Activated CD4-positive, alpha-beta T cell treated with anti-CD3 and anti-CD28 coated beads for 36 hours (primary cell): Measurements from ENCODE around the gene ALAD. TPM values are rescaled to one million over a fixed set of nuclear protein-coding genes. Genes with fewer than 3 reads are reported as not detected.
A peak's percentile ranks its signal among the peaks of the same experiment; 100 is the strongest.

ENCODE experiments used
- ATAC-seq: fragments of 200-7000 bp; cut with Tn5 transposase; one replicate; pipeline ENCODE4 v1.10.0; 2021; ENCODE audit warnings: mild to moderate bottlenecking, moderate library complexity
- CTCF ChIA-PET: fragments of 350-600 bp; sonication (Branson Sonifier 250); formaldehyde crosslinking; loops from one replicate; lab custom pipeline; 2021; ENCODE audit warnings: antibody characterized with exemption; lab: Charles Lee
- POLR2A ChIA-PET: fragments of 350-600 bp; sonication (Branson Sonifier 250); formaldehyde crosslinking; loops from one replicate; lab custom pipeline; 2021; ENCODE audit warnings: antibody characterized with exemption, inconsistent platforms; lab: Charles Lee
- DNase-seq: peaks from one replicate; pipeline ENCODE4 v3.0.0-alpha.2; 2020
- H3K27ac Mint-ChIP-seq: one replicate; pipeline ENCODE4 v1.8.0; 2021; ENCODE audit warnings: mixed read lengths
- H3K27me3 Mint-ChIP-seq: one replicate; pipeline ENCODE4 v1.8.0; 2021; ENCODE audit warnings: mixed read lengths
- H3K36me3 Mint-ChIP-seq: one replicate; pipeline ENCODE4 v1.8.0; 2021; ENCODE audit warnings: low read depth, mixed read lengths
- H3K4me1 Mint-ChIP-seq: one replicate; pipeline ENCODE4 v1.8.0; 2021; ENCODE audit warnings: mixed read lengths
- H3K4me3 Mint-ChIP-seq: one replicate; pipeline ENCODE4 v1.8.0; 2021; ENCODE audit warnings: mild to moderate bottlenecking, moderate library complexity, mixed read lengths
- H3K9me3 Mint-ChIP-seq: one replicate; pipeline ENCODE4 v1.8.0; 2021; ENCODE audit warnings: low read depth, mixed read lengths
- intact Hi-C, 2 experiments: fragments of 100-400 bp; cut with DNase I in 1 of 2; cut with micrococcal nuclease in 1 of 2; formaldehyde crosslinking; loops; one replicate each; pipeline versions ENCODE4 v1.14.2 to v1.15.1; 2022 to 2024; cut with DNase I, micrococcal nuclease
- total RNA-seq, 2 experiments: library from RNA; stranded (reverse); gene quantifications; one replicate each; pipeline ENCODE4 v1.2.3, GENCODE V29; 2021

The ALAD gene
- total RNA-seq, 2 experiments from 2014 or later: 20.2 to 30.1 TPM

DNA sequence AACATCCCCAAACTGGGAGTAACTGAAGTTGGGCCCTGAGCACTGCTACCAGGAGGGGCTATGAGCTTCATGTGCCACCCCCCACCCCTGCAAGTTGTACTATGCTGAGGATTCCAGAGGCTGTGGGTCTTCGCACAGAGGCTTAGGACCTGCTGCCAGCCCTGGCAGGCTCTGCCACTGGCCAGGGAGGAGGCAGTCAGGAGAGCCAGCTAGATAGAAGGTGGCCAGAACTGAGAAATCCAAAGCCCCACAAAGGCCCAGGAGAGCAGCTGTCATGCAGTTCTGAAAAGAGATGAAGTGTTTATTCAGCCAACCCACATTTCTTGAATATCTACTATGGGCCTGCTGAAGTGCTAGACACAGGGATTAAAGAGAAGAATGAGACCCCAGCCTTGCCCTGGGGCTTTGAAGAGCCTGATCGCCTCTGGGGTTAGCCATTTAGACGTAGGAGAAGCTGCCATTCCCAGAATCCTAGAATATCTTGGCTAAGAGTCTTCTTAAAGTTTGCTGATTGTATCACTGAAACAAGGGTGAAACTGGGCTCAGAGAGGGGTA is 1.4 kb downstream of the ALAD start:
- ChIA-PET POLR2A (interaction anchor here (1.3 to 2.5 kb wide), 2 partner anchors 10 to 13 kb away, joined by 3 to 13 read pairs; partner anchors contain the start of genes C9orf43 and POLE3), CTCF (interaction anchor here (0.6 to 4.5 kb wide), 9 partner anchors 11 to 256 kb away, joined by 3 to 38 read pairs (median 5); partner anchors contain the start of genes C9orf43, CDC26, HDHD3 and POLE3)
- DNase-seq: no peak
- intact Hi-C loops: loop anchor here in 1 of 2 experiments (2.0 kb wide), 3 partner anchors 91 to 259 kb away; partner anchors contain the start of gene SLC31A2
- Mint-ChIP-seq H3K27me3 (no peaks in the 10 kb centered on the region), H3K9me3 (no peaks in the 10 kb centered on the region), H3K36me3 (no peaks in the 10 kb centered on the region), H3K4me3 (peak overlapping the region; percentile 86), H3K27ac (no peak overlapping the region), H3K4me1 (peaks cover 19% of the 10 kb centered on the region)
- no peak for ATAC-seq

DNA sequence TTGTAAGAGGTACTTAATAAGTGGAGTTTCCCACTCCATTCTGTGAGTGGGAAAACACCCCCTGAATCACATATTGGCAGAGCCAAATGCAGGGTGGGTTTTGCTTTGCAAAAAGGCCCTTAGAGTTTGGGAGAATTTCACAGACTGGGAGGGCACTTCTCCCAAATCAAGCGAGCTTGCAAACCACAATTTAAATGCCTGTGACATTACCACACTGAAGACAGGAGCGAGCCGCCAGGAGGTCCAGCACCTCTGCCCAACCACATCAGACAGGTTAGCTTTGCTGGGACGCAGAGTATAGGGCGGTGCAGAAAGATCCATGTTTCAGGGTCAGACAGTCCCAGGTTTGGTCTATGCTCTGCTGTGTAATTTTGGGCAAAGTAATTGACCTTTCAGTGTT is 2.3 kb downstream of the ALAD start:
- Mint-ChIP-seq H3K27me3 (no peaks in the 10 kb centered on the region), H3K9me3 (no peaks in the 10 kb centered on the region), H3K27ac (no peak overlapping the region), H3K36me3 (no peaks in the 10 kb centered on the region), H3K4me1 (peaks cover 19% of the 10 kb centered on the region), H3K4me3 (no peak overlapping the region)
- POLR2A ChIA-PET: interaction anchor here (0.6 to 1.3 kb wide), 2 partner anchors 13 to 14 kb away, joined by 3 to 7 read pairs; no protein-coding TSS in a partner anchor
- DNase-seq: no peak
- ATAC-seq: no peak
- CTCF ChIA-PET: interaction anchor here (0.6 to 4.5 kb wide), 6 partner anchors 12 to 257 kb away, joined by 3 to 38 read pairs (median 4); partner anchors contain the start of genes C9orf43 and POLE3
- intact Hi-C loops: no loop called here

DNA sequence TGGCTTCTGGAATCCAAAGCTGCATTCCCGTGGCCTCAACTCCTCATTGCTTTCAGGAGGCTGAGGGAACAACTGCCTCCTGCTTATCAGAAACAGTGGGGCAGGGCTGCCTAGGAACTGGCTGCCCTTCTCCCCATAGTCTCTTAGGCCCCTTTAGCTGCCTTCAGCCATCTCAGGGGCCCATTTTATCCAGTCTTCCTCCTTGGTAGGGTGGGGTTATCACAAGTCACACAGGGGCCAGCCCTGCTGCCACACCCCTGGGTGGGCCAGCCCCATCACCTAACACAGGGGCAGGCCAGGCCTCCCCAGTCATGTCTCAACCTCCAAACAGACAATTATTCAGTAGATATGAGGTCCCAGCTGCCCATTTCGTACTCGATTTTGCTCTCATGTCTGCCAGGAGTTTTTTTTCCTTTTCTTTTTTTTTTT is 3.9 kb downstream of the ALAD start:
- H3K4me1 Mint-ChIP-seq: peaks cover 19% of the 10 kb centered on the region
- ChIA-PET CTCF (interaction anchor here (1.6 kb wide), 1 partner anchor 9 kb away, joined by 4 read pairs; no protein-coding TSS in a partner anchor), POLR2A (no interaction called here)
- no peak for ATAC-seq
- intact Hi-C loops: no loop called here
- no peak overlapping the region for H3K27ac Mint-ChIP-seq
- H3K27me3 Mint-ChIP-seq: no peaks in the 10 kb centered on the region
- peaks cover 4% of the 10 kb centered on the region for H3K36me3 Mint-ChIP-seq
- no peak overlapping the region for H3K4me3 Mint-ChIP-seq
- no peaks in the 10 kb centered on the region for H3K9me3 Mint-ChIP-seq
- no peak for DNase-seq

DNA sequence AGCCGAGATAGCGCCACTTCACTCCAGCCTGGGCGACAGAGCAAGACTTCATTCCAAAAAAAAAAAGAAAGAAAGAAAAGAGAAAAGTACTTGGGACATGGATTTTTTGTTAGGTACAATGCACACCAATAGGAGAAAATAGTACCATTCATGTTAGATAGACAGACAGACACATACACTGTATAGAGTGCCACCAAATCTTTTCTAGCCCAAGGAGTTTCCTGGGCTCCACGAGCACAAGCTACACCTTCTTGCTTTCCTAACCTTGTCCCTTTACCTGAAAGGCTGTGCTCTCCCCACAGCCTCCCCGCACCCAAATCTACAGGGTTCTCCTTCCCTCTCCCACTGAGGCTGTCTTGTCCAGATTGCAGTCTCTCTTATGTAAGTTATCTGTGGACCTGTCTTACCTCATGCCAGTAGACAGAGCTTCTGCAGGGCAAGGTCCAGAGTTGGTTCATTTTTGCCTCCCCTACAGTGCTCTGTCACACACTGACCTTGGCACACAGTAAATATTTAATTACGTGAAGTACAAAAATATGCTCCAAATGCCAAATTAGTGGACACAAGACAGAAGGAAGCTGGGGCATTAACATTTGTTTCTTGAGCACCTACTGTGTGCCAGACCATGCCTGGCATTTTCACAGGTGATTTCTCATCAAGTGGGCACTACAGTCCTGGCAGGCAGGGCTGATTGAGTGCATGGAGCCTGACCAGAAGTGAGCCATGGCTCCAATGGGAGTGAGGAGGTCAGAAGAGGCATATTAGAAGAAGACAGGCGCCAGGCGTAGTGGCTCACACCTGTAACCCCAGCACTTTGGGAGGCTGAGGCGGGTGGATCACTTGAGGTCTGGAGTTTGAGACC is 5.9 kb downstream of the ALAD start:
- ChIA-PET POLR2A (no interaction called here), CTCF (interaction anchor here (0.7 to 1.6 kb wide), 2 partner anchors 11 to 237 kb away, joined by 3 to 4 read pairs; no protein-coding TSS in a partner anchor)
- Mint-ChIP-seq H3K36me3 (peaks cover 4% of the 10 kb centered on the region), H3K4me3 (no peak overlapping the region), H3K27ac (no peak overlapping the region), H3K9me3 (no peaks in the 10 kb centered on the region), H3K4me1 (peaks cover 11% of the 10 kb centered on the region), H3K27me3 (no peaks in the 10 kb centered on the region)
- ATAC-seq: no peak
- DNase-seq: no peak
- intact Hi-C loops: no loop called here

DNA sequence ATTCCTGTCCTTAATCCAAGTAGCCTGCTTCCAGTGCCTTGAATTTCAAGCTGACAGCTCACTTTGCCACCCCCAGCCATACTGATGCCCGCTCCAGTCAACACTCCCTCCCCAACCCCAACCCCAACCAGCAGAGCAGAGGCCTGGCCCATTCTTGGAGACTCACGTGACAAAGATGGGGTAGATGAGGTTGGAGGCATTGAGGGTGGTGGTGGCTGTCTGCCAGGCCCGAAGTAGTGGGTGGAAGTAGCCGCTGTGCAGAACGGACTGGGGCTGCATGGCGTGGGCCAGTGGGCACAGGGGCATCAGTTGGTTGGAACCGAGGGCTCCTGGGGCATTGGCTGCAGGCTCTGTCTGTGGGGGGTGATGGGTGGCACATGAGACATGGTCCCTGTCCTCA is 7.8 kb downstream of the ALAD start:
- H3K36me3 Mint-ChIP-seq: peaks cover 6% of the 10 kb centered on the region
- H3K27ac Mint-ChIP-seq: no peak overlapping the region
- peaks cover 2% of the 10 kb centered on the region for H3K4me1 Mint-ChIP-seq
- intact Hi-C loops: no loop called here
- no peak overlapping the region for H3K4me3 Mint-ChIP-seq
- H3K9me3 Mint-ChIP-seq: no peaks in the 10 kb centered on the region
- ATAC-seq: no peak
- CTCF ChIA-PET: no interaction called here
- no peak for DNase-seq
- H3K27me3 Mint-ChIP-seq: no peaks in the 10 kb centered on the region
- POLR2A ChIA-PET: no interaction called here

DNA sequence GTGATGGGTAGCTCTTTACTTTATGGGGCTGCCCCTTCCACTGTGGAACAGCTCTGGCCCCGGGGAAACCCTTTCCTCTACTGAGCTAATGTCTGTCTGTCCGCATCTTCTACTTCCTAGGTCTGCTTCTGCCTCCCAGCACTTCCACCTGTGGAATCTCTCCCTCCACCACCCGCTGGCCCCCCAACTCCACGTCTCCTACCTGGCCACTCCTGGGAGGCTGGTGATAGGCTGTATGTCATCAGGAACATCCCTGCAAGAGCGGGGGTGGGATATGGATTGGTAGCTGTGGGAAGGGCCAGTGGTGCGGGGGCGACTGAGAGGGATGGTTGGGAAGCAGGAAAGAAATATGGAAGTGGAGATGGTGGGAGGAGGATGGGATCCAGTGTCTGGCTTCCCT is 9.2 kb downstream of the ALAD start:
- POLR2A ChIA-PET: no interaction called here
- H3K4me1 Mint-ChIP-seq: no peaks in the 10 kb centered on the region

DNA sequence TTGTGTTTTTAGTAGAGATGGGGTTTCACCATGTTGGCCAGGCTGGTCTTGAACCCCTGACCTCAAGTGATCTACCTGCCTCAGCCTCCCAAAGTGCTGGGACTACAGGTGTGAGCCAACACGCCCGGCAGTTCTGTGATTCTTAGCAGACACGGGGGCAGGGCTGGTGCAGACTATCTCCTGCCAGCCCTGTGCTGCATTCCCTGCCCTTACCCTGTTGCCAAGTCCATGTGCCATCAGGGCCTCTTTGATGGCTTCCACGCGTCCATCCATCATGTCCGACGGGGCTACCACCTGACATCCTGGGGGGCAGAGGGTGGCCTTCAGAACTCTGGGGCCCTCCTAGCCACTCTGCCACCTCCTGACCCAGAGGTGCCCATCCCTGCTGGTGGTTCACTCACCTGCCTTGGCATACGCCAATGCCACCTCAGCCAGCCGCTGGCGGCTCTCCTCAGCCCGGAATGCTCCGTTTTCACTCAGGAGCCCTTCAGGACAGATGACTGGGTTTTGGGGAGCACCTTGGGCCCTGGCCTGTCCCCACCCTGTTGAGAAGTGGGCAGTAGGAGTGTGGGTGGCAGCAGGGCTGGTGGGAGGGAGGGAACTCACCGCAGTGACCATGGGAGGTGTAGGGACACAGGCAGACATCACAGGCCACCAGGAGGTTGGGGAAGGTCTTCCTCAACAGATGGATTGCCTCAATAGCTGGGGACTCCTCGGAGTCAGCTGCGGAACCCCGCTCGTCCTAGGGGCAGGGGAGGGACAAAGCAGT is 10.7 kb downstream of the ALAD start:
- intact Hi-C loops: no loop called here
- no peak for DNase-seq
- H3K9me3 Mint-ChIP-seq: no peaks in the 10 kb centered on the region
- peaks cover 10% of the 10 kb centered on the region for H3K36me3 Mint-ChIP-seq
- H3K4me1 Mint-ChIP-seq: no peaks in the 10 kb centered on the region
- no peak overlapping the region for H3K27ac Mint-ChIP-seq
- ATAC-seq: no peak
- ChIA-PET CTCF (interaction anchor here (0.6 kb wide), 1 partner anchor 1012 kb away, joined by 3 read pairs; no protein-coding TSS in a partner anchor), POLR2A (no interaction called here)
- no peak overlapping the region for H3K4me3 Mint-ChIP-seq
- no peaks in the 10 kb centered on the region for H3K27me3 Mint-ChIP-seq

More for the DNA sequence above, 9.2 kb downstream of the ALAD start:
- no peaks in the 10 kb centered on the region for H3K9me3 Mint-ChIP-seq
- no peak overlapping the region for H3K27ac Mint-ChIP-seq
- no peak for ATAC-seq
- CTCF ChIA-PET: interaction anchor here (0.6 to 0.8 kb wide), 2 partner anchors 52 to 66 kb away, joined by 3 read pairs; partner anchors contain the start of gene WDR31
- no peak for DNase-seq
- peaks cover 8% of the 10 kb centered on the region for H3K36me3 Mint-ChIP-seq
- intact Hi-C loops: no loop called here
- H3K27me3 Mint-ChIP-seq: no peaks in the 10 kb centered on the region
- H3K4me3 Mint-ChIP-seq: no peak overlapping the region

DNA sequence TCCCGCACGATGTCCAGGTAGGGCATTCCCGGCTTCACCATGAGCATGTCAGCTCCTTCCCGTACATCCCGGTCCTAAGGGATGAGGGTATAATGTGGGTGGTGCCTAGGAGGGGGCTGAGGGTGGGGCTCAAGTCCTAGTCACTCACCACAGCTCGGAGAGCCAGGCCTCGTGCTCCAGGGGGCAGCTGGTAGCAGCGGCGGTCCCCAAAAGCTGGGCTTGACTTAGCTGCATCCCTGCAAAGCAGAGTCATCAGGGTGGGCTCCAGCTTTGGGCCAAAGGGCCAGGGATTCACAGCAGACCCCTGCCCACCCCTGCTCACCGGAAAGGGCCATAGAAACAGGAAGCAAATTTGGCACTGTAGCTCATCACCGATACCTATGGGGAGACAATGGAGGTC is 11.6 kb downstream of the ALAD start:
- CTCF ChIA-PET: interaction anchor here (0.5 kb wide), 1 partner anchor 172 kb away, joined by 3 read pairs; no protein-coding TSS in a partner anchor
- intact Hi-C loops: no loop called here
- Mint-ChIP-seq H3K9me3 (no peaks in the 10 kb centered on the region), H3K4me1 (no peaks in the 10 kb centered on the region), H3K27ac (no peak overlapping the region), H3K36me3 (peaks cover 10% of the 10 kb centered on the region), H3K4me3 (no peak overlapping the region), H3K27me3 (no peaks in the 10 kb centered on the region)
- no peak for DNase-seq
- POLR2A ChIA-PET: no interaction called here
- no peak for ATAC-seq

DNA sequence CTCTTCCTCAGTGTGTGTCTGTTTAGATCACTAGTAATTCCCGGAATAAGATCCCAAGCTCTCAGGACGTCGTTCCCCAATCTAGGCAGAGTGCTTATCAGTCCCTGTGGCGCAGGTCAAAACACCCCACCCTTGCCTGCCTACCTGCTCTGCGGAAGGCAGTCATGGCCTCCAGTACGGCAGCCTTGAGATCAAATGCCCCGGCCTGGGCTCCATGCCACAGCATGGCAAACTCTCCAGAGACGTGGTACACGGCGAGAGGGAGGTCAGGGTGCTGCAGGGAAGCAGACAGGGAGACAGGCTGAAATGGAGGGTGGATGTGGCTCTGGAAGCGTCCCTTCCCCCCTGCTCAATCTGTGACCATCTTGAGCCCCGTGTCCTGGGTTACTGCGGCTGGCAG is 12.3 kb downstream of the ALAD start:
- Mint-ChIP-seq H3K4me1 (no peaks in the 10 kb centered on the region), H3K36me3 (peaks cover 10% of the 10 kb centered on the region), H3K27ac (no peak overlapping the region), H3K4me3 (no peak overlapping the region), H3K9me3 (no peaks in the 10 kb centered on the region), H3K27me3 (no peaks in the 10 kb centered on the region)
- DNase-seq: no peak
- ChIA-PET POLR2A (no interaction called here), CTCF (interaction anchor here (0.5 kb wide), 1 partner anchor 171 kb away, joined by 3 read pairs; no protein-coding TSS in a partner anchor)
- ATAC-seq: no peak
- intact Hi-C loops: no loop called here

DNA sequence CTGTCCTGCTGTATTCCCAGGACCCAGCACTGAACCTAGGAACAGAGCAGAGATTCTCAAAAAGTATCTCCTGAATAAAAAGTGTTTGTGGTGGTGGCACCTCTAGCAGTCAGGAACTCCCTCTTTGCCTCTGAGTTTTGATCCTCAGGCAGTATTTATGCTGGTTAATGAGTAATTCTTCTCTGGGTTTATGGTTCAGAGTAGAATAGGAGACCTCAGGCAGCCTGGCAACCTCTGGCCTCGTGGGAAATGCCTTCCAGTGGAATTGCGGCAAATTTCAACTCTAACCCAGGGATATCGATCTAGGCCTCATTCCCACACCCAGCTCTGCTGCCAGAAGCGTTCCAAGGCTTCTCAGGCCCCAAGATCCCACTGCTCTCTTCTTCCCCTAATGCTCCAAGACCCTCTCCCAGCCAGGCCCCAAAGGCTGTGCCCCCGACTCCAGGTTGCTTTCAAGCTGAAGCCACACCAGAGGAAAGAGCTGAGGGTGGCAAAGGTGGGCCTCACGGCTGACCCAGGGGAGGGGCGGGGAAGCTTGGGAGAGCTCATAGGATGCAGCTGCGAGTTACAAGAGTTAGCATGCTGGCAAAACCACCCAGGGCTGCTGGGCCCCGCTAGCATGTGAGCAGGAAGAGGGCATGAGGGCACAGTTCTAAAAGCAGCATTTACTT is 13.4 kb downstream of the ALAD start:
- DNase-seq: no peak
- no peaks in the 10 kb centered on the region for H3K27me3 Mint-ChIP-seq
- no peak overlapping the region for H3K27ac Mint-ChIP-seq
- ChIA-PET CTCF (interaction anchor here (0.7 kb wide), 1 partner anchor 15 kb away, joined by 4 read pairs; no protein-coding TSS in a partner anchor), POLR2A (no interaction called here)
- H3K4me3 Mint-ChIP-seq: no peak overlapping the region
- intact Hi-C loops: no loop called here
- no peaks in the 10 kb centered on the region for H3K4me1 Mint-ChIP-seq
- peaks cover 6% of the 10 kb centered on the region for H3K36me3 Mint-ChIP-seq
- no peaks in the 10 kb centered on the region for H3K9me3 Mint-ChIP-seq
- ATAC-seq: no peak
